ENCODE measurements around the gene HIVEP3. TPM values are rescaled to one million over a fixed set of nuclear protein-coding genes. Genes with fewer than 3 reads are reported as not detected.
A peak's percentile ranks its signal among the peaks of the same experiment; 100 is the strongest.

The HIVEP3 gene
- total and polyA plus RNA-seq, 2 of the 13 experiments (the other 11 are each of a cell fraction or from before 2014, with no cell fraction given): 0.05 TPM; not detected in 1

GRCh38 chr1:41776891-41777441 is 141.8 kb downstream of the HIVEP3 start:
- Histone ChIP-seq H3K9me3 (ENCODE audit: low read length) (no peaks in the 10 kb centered on the region), H3K79me2 (ENCODE audit: insufficient read depth, low read length) (no peaks in the 10 kb centered on the region), H3K4me1 (ENCODE audit: insufficient read depth, low read length) (no peaks in the 10 kb centered on the region), H3K9ac (ENCODE audit: insufficient read depth, low read depth, low read length) (no peak overlapping the region), H4K20me1 (ENCODE audit: insufficient read depth, low read length) (no peaks in the 10 kb centered on the region), H3K27ac (ENCODE audit: extremely low read length, insufficient read depth, low read length) (no peak overlapping the region), H3K27me3 (ENCODE audit: control insufficient read depth in 1 of 2, insufficient read depth in 2 of 2, low read length in 2 of 2) (no peaks in the 10 kb centered on the region; a peak in 1 of 5 replicates), H3K4me2 (ENCODE audit: low read depth, low read length) (no peak overlapping the region), H2AFZ (ENCODE audit: low read length) (no peak overlapping the region), H3K36me3 (replicated peaks in 1 of 2; ENCODE audit: control insufficient read depth in 1 of 2, insufficient read depth in 2 of 2, low read length in 2 of 2) (no peaks in the 10 kb centered on the region), H3K4me3 (replicated peaks in 1 of 3; ENCODE audit: insufficient read depth in 1 of 3, low read depth in 2 of 3, low read length in 3 of 3) (no peak overlapping the region)
- FAIRE-seq (no peak), ATAC-seq (peak; percentile 41; the same call in 1 of the 3 replicates), DNase-seq (ENCODE audit: low spot score) (no peak)
- in situ Hi-C loops (cut with HindIII; ENCODE audit: extremely low pct_ligation_motif_present, low pct_unique_long_range_greater_than_20kb): no loop called here
- TF ChIP-seq STAG1 (CRISPR knock-in tag; IDR thresholded peaks at IDR 0.05) (no peak), TRAFD1 (CRISPR knock-in tag; IDR thresholded peaks at IDR 0.05; ENCODE audit: borderline replicate concordance) (no peak), PHF21A (CRISPR knock-in tag; IDR thresholded peaks at IDR 0.05) (no peak), ZNF704 (CRISPR knock-in tag; IDR thresholded peaks at IDR 0.05; ENCODE audit: borderline replicate concordance) (no peak), ZNF841 (CRISPR knock-in tag; IDR thresholded peaks at IDR 0.05; ENCODE audit: borderline replicate concordance) (no peak), U2AF1 (optimal IDR thresholded peaks at IDR 0.05; ENCODE audit: low read depth, low read length) (no peak), MAFF (IDR thresholded peaks at IDR 0.05; ENCODE audit: low read depth, low read length) (no peak), CSRNP1 (CRISPR knock-in tag; IDR thresholded peaks at IDR 0.05) (no peak), THAP9 (CRISPR knock-in tag; IDR thresholded peaks at IDR 0.05; ENCODE audit: borderline replicate concordance) (no peak), ZNF274 (CRISPR knock-in tag; IDR thresholded peaks at IDR 0.05) (no peak)
- 12% methylated on average over 5 of the region's 8 CpGs for WGBS (ENCODE audit: low lambda C conversion rate)
- intact Hi-C loops (cut with micrococcal nuclease; ENCODE audit: unreplicated experiment): no loop called here
- BruUV-seq (replicated peaks): no TSS peak
- ChIA-PET CTCF (ENCODE audit: low intra/inter-chr PET ratio, low total read pairs) (no interaction called here), POLR2A (no interaction called here)

Data from HepG2 (cell line).